ENCODE data around the gene SPATA21.
"Not testable (repeated sequence)": the region's sequence is repeated elsewhere in the genome, so short reads cannot be mapped to it uniquely, and the experiment has no call there.

The SPATA21 gene, protein sequence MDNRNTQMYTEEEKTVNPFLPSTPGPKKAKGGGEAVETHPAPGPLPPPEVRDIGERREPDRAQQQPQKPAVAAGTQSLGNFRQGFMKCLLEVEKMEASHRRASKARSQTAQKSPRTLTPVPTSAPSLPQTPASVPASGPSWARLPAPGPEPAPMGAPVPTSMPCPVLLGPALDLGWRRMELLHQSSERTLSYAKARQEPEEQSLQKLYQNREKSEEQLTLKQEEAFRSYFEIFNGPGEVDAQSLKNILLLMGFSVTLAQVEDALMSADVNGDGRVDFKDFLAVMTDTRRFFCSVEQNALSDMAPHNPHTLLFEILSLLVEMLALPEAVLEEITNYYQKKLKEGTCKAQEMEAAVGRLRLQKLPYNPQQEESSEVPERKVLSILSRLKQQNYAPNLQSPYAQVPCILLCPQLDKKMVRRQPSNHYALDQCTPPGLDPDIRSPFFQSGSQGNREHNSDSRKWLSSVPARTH

GRCh38 chr1:16436946-16437474 lies at the start of gene SPATA21:
Gene SPATA21, minus strand, starts transcription at chr1:16437424. Its CDS starts 6,053 bp downstream, at chr1:16431371.
- FAIRE-seq (no peak), DNase-seq (ENCODE audit: low spot score) (no peak)

DNA sequence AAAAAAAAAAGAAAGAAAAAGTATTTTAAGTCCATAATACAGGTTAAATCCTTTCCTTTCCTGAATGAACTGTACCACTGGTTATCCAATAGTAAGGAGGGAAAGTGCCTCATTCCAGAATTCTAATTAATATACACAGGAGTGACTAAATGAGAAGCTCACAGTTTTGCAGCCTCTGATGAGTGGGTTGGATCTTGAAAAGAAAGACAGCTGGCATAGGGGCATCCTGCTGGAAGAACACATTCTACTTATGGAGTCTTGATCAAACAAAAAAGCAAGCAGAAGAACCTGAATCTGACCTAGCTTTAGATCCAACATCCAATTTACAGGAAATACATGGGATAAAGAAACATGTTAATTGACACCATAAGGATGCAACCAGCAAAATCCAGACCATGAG lies 49.8 kb upstream of the SPATA21 start:
- not testable (repeated sequence) for DNase-seq (ENCODE audit: low spot score); FAIRE-seq

- FAIRE-seq; DNase-seq (ENCODE audit: low spot score): not testable (repeated sequence)
Observed at GRCh38 chr1:16486316-16486715, 49.1 kb upstream of the SPATA21 start.

DNA sequence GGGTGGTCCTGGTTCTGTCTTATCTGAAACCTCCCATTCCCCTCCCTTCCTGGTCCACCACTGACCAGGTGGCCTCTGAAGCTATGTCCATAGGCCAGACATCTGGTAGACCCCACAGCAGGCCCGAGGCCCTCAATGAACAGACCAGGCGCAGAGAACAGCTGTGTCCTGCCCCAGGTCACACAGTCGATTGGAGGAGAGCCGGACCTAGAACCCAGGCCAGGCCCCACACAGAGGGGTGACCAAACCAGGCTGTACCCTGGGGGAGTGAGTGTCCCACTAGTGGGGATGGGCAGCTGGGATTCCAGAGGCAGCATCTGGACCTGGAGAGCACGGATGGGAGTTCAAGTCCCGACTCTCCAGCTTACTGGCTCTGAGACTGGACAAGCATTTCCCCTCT lies 47.7 kb upstream of the SPATA21 start:
- FAIRE-seq (no peak), DNase-seq (ENCODE audit: low spot score) (no peak)

GRCh38 chr1:16484501-16484835 lies 47.2 kb upstream of the SPATA21 start:
- DNase-seq (ENCODE audit: low spot score), result no peak
- FAIRE-seq, result no peak

DNA sequence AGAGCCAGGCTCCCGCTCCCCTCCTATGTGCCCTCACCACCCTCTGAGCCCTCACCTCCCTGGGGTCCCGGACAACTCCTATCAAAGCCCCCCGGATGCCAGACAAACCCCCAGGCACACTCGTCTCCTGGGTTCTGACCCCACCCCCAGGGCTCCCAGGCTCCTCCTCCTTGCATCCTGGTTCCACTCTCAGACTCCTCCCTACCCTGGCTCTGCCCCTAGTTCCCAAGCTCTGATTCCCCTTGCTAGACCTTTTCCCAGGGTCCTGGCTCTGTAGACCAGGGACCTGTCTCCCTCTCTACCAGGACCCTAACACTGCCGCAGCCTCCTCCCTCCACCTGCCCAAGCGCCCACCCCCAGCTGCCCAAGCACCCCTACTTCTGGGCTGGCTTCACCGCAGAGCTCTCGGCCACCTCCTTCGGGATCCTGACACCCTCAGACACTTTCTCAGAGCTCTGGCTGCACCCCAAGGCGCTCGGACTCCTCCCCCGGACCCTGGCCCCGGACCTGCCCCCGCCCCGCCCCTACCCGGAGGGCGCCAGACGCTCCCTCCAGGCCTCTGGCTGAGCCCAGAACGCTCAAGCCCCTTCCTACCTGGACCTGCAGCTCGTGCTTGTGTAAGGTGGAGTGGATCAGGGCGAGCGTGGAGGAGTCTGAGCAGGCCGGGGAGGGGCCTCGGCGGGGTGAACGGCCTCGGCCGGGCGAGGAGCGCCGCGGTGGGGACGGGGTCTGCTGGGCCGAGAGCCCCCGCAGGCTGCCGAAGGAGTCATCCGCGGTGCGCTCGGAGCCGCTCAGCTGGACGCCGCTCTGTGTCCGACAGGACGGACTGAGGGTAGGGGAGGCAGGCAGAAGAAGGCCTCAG lies 46.6 kb upstream of the SPATA21 start:
- FAIRE-seq; DNase-seq (ENCODE audit: low spot score): not testable (repeated sequence)

GRCh38 chr1:16483146-16483545 lies 45.9 kb upstream of the SPATA21 start:
- not testable (repeated sequence) for FAIRE-seq

GRCh38 chr1:16478091-16478490 lies 40.9 kb upstream of the SPATA21 start:
- FAIRE-seq, result no peak
- no peak for DNase-seq (ENCODE audit: low spot score)

More at GRCh38 chr1:16483146-16483545, 45.9 kb upstream of the SPATA21 start:
- not testable (repeated sequence) for DNase-seq (ENCODE audit: low spot score)

- DNase-seq (ENCODE audit: low spot score); FAIRE-seq: not testable (repeated sequence)
Observed at GRCh38 chr1:16475771-16476770, 38.8 kb upstream of the SPATA21 start.

DNA sequence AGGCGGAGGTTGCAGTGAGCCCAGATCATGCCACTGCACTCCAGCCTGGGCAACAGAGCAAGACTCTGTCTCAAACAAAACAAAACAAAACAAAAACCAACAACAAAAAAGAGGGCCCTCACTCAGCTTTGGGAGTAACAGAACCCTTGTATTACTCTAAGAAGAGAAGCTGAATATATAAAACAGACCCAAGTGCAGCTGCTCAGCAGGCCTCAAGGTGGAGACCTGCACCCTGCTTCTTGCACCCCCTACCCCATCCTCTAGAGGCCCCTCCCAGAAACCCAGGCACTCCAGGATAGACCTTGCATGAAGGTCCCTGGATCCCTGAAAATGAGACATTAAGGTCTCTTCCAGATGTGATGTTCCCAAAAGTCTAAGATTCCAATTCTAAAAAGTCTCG lies 37.7 kb upstream of the SPATA21 start:
- not testable (repeated sequence) for FAIRE-seq
- peak; percentile 11 for DNase-seq (ENCODE audit: low spot score)

DNA sequence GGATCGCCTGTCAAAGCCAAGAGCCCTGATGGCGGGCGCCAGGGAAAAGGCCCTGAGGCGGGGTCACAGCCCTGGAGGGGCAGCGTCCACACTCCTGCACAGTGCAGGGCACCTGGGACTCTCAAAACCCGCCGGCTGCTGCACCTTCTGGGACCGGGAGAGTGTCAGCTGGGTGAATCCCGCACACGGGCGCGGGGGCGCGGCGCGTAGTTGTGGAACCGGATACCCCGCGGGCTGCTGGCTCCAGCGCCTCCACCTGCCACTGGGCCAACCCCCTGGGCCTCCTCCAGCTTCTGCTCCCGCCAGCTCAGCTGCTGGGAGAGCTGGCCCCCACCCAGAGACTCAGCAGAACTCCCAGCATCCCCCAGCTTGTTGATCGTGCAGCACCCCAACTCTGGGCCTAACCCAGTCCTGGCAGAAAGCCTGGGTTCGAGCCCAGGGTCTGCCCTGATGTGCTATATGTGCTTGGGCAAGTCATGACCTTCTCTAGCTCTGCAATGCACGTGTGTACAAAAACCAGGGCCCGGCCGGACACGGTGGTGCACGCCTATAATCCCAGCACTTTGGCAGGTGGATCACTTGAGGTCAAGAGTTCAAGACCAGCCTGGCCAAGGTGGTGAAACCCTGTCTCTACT lies 37.1 kb upstream of the SPATA21 start:
- FAIRE-seq (no peak), DNase-seq (ENCODE audit: low spot score) (no peak)

- no peak for DNase-seq (ENCODE audit: low spot score)
- no peak for FAIRE-seq
Observed at GRCh38 chr1:16468558-16468957, 31.3 kb upstream of the SPATA21 start.

DNA sequence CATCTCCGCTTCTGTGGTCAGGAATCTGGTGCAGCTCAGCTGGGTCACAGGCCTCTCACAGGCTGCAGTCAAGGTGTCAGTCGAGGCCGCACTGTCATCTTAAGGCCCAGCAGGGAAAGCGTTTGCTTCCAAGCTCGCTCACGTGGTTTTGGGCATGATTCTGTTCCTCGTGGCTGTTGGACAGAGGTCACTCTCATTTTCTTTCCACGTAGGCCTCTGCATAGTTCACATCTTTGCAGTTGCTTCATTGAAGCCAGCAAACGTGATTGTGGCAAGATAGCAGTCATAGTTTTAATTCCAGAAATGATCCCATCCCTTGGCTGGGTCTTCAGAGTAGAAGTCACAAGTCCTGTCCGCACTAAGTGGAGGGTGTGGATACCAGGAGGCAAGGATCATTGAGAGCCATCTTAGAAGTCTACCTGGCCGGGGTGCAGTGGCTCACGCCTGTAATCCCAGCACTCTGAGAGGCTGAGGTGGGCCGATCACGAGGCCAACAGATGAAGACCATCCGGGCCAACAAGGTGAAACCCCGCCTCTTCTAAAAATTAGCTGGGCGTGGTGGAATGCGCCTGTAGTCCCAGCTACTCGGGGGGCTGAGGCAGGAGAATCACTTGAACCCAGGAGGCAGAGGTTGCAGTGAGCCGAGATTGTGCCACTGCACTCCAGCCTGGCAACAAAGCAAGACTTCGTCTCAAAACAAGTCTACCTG lies 27.8 kb upstream of the SPATA21 start:
- DNase-seq (ENCODE audit: low spot score) (no peak), FAIRE-seq (no peak)

- FAIRE-seq, result no peak
- no peak for DNase-seq (ENCODE audit: low spot score)
Observed at GRCh38 chr1:16462773-16463330, 25.6 kb upstream of the SPATA21 start.

GRCh38 chr1:16461681-16462080 lies 24.5 kb upstream of the SPATA21 start:
- no peak for DNase-seq (ENCODE audit: low spot score)

GRCh38 chr1:16459352-16459925 lies 22.2 kb upstream of the SPATA21 start:
- FAIRE-seq (no peak), DNase-seq (ENCODE audit: low spot score) (no peak)

More at GRCh38 chr1:16461681-16462080, 24.5 kb upstream of the SPATA21 start:
- FAIRE-seq, result no peak

DNA sequence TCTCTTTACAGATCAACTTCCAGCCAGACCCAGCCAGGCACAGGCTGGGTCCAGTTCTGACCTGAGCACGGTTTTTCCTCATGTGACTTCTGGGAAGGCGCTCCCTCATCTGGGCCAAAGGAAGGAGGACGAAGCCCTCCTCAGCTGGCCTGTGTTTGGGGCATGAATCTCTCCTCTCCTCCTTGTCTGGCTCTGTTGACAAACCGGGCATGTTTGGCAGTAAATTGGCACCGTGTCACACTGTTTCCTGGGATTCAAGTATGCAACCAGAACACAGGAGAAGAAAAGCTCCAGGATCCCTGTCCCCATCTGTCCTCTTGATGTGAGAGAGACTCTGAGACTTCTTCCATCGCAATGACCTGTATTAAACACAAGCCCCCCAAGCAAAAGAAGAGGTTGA lies 21.6 kb upstream of the SPATA21 start:
- FAIRE-seq (no peak), DNase-seq (ENCODE audit: low spot score) (no peak)

GRCh38 chr1:16456151-16456550 lies 18.9 kb upstream of the SPATA21 start:
- FAIRE-seq; DNase-seq (ENCODE audit: low spot score): not testable (repeated sequence)

GRCh38 chr1:16454909-16455308 lies 17.7 kb upstream of the SPATA21 start:
- not testable (repeated sequence) for DNase-seq (ENCODE audit: low spot score); FAIRE-seq
